ENCODE data around the gene S100A1.
A peak's percentile ranks its signal among the peaks of the same experiment; 100 is the strongest.
"Not testable (repeated sequence)": the region's sequence is repeated elsewhere in the genome, so short reads cannot be mapped to it uniquely, and the experiment has no call there.

S100A1 gene

DNA sequence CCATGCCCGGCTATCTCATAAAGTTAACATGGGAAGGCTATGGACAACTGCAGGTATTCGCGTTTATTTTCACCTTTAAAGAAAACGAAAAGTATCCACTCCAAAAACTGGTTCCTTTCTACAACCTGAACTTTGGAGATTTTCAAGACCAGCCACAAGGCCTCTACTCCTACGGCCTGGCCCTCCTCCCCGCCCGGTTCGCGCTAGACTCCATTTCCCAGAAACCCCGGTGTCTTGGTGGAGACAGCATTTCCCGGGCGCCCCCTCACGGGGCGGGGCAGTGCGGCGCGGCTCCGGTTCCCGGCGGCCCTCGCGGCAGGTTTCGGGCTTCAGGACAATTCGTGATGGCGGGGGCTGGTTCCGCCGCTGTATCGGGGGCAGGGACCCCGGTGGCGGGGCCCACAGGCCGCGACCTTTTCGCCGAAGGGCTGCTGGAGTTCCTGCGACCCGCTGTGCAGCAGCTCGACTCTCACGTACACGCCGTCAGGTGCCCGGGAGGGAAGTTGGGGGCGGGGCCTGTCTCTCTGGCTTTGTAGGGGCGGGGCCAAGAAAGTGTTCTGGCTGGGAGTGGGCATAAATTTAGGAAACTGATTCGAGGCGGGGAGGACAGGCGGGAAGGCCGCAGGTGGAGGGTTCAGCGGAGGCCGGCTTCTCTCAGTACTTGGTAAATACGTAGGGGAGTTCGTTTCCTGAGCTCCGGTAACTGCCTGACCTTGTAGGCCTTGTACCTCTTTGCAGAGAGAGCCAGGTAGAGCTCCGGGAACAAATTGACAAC lies 30.4 kb downstream of the S100A1 start, which contains the start of gene SNAPIN:
TSS of gene SNAPIN (plus strand) at position 304 of the 775 bp plus-strand sequence. CDS start at position 345, 41 bp downstream.
- DNase-seq = peak; percentile 87

DNA sequence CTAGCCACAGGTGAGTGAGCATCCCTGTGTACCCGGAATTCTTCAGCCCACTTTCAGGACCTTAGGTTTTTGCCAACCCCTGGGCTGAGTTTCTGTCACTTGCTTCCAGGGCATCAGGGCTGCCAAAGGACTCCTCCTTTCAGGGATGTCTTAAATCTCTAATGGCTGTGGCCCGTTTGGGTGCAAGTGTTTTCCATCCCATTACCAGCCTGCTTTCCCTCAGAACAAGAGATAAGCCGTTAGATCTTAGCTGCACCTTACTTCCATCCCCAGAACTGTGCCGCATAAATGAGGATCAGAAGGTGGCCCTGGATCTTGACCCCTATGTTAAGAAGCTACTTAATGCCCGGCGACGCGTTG lies 30.9 kb downstream of the S100A1 start:
- DNase-seq = no peak

DNA sequence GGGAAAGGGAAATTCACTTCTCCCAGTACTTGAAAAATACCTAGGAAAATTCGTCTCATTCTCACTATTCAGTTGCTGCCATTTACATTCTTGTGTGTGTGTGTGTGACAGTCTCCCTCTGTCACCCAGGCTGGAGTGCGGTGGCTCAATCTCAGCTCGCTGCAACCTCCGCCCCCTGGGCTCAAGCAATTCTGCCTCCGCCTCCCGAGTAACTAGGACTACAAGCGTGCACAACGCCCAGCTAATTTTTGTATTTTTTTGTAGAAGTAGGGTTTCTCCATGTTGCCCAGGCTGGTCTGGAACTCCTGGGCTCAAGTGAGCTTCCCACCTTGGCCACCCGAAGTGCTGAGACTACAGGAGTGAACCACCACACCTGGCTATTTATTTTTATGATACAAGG lies 31.4 kb downstream of the S100A1 start:
- no peak for DNase-seq

DNA sequence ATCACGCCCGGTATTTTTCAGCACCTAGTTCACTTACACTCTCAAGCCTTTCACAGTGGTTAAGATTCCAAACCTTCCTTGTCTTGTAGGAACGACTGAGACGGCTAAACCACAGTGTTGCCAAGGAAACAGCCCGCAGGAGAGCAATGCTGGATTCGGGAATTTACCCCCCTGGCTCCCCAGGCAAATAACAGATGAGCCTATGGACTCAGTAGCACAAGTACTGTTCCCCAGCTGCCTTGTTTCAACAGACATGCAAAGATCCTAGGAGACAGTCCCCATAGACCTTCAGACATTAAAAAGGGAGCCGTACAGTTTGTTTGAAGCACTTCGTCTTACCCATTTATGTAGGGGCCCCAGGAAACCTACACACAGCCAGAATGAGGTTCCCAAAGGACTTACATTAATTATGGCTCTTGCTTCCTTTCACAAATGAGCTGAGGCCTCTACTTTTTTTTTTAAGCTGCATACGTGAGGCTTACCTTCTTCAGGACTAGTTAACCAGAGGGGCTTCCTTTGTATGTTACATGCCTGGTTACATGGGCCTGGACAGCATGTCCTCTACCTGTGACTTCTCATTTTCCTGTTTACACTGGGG lies 33.0 kb downstream of the S100A1 start:
- DNase-seq = peak; percentile 28

DNA sequence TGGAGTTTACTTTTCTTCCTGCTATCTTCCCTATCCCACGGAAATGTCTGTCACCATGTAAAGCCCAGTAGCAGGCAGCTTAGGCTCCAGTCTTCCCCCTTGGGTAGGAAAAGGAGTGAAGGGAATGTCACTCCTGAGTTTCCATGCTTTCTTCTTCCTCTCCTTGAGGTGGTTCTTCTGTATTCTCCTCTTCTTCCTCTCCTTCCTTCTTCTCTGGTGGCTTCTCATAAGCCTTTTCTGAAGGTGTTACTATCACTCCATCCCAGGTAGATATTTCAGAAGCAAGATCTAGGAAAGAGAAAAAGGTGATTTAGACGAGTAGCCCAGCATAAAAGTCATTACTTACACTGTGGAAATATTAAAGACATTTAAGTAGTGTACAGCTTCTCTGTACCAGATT lies 34.0 kb downstream of the S100A1 start:
- DNase-seq = no peak

DNA sequence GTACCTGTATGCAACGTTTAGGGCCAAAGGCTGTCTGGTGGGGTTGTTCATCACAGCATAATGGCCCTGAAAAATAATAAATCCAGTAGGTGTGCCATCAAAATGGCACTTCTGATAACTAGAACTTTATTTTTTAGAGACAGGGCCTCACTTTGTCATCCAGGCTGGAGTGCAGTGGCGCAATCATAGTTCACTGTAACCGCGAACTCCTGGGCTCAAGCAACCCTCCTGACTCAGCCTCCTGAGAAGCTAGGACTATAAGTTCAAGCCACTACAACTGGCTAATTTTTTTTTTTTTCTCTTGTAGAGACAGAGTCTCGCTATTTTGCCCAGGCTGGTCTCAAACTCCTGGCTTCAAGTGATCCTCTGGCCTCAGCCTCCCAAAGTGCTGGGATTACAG lies 35.0 kb downstream of the S100A1 start:
- DNase-seq = peak; percentile 23

DNA sequence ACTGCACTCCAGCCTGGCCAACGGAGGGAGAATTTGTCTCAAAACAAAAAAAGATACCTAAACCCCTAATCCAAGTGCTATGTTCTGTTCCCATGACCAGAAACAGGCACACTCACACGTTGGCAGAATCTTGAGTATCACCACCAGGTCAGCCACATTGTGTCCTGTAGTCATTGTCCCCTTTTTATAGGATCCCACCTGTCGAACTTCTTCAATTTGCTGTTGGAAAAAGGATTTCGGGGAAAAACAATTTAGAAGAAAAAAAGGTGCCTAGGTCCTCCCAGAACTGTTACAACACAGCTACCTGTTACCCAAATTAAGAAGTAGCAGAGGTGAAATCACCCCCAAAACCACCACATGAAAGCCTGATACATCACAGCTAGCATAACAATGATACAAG lies 39.2 kb downstream of the S100A1 start:
- DNase-seq = no peak

DNA sequence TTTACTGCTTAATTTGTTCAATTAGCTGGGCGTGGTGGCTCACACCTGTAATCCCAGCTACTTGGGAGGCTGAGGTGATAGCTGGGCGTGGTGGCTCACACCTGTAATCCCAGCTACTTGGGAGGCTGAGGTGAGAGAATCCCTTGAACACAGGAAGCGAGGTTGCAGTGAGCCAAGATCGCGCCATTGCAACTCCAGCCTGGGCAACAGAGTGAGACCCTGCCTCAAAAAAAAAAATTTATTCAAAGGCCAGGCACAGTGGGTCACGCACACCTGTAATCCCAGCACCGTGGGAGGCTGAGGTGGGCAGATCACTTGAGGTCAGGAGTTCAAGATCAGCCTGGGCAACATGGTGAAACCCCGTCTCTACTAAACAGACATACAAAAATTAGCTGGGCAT lies 40.4 kb downstream of the S100A1 start:
- not testable (repeated sequence) for DNase-seq

DNA sequence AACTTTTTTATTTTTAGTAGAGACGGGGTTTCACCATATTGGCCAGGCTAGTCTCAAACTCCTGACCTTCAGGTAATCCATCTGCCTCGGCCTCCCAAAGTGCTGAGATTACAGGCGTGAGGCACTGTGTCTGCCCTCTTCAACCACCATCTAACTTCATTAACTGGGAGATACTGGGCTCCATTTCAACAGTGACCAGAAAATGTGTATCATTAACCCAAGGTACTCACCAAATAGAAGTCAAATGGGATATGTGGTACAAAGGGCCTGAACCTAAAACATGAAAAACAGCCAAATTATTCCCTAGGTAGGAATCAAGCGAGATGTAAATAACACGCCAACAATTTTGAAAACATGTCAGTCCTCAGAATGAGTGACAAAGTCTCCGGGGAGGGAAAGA lies 41.4 kb downstream of the S100A1 start:
- no peak for DNase-seq

DNA sequence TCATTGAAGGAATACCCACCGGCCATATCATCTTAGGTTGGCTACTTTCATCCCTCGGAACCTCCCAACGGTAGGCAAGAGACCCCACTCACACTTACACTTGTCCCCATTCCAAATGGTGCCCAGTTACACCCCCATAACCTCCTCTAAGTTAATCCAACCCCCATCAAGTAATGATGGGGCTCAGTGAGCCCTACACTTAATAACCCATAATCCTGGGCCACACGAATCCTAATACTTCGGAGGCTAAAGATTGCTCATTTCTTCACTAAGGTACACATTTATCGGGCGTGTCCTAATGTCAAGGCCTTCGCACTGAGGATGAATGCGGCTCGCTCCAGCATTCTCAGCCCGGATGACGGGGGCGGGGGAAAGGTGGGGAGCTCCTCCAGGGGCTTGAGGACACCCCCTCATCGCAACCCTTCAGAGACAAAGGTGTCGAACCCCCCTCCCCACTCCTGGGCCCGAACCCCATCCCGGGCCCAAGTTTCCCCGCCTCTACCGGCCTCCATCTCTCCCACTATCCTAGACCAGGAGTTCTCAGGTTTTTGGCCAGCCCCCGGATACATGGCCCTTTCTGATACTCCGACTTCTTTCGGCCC lies 42.1 kb downstream of the S100A1 start:
- DNase-seq = no peak

DNA sequence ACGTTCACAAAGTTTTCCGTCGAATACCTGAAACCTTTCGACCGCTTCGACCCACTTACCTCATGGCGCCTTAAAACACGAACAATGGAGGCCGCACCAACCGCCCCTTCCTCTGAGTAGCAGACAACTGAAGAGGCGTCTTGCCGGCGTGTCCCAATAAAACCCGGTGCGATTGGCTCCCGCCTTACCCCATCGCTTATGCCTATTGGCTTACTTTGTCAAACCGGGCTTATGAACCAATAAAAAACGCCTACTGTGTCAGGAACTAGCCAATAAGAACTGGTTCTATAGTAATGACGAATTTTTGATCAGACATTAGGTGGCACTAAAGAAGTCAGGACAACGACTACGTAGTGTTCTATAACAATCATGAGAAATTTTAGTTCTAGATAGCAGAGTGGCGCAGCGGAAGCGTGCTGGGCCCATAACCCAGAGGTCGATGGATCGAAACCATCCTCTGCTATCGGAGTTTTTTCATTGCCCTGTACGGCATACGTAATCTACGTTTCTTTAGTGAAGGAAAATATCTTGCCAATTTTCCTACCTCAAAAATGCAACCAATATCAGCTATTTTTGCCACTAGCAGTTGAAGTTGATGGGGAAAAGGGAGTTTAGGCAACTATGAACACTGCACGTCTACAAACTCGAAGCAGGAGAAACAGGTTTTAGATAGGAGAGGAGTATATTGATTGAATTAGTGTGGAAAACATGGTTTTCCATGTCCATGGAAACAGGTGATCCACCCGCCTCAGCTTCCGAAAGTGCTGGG lies 42.8 kb downstream of the S100A1 start, which contains the start of gene ILF2:
TSS of gene ILF2 (minus strand) at position 135 of the 769 bp plus-strand sequence. CDS start at position 64, 71 bp downstream.
- DNase-seq = peak; percentile 100

DNA sequence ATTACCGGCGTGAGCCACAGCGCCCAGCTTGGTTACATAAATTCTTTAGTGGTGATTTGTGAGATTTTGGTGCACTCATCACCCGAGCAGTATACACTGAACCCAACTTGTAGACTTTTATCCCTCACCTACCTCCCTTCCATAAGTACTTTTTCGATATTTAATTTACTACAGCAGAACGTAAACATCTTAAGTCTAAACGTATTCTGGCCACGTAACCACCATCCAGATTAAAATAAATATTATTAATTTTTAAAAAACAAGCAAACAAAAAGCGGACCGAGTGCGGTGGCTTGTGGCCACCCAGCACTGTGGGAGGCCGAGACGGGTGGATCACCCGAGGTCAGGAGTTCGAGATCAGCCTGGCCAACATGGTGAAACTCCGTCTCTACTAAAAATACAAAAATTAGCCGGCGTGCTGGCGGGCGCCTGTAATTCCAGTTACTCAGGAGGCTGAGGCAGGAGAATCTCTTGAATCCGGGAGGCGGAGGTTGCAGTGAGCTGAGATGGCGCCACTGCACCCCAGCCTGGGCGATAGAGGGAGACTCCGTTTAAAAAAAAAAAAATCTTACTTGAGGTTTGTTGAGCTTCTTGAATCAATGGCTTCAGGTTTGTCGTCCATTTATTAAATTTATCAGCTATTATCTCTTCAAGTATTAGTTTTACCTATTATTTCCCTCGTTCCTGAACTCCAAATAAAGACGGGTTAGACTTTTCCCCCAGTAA lies 43.6 kb downstream of the S100A1 start:
- not testable (repeated sequence) for DNase-seq

DNA sequence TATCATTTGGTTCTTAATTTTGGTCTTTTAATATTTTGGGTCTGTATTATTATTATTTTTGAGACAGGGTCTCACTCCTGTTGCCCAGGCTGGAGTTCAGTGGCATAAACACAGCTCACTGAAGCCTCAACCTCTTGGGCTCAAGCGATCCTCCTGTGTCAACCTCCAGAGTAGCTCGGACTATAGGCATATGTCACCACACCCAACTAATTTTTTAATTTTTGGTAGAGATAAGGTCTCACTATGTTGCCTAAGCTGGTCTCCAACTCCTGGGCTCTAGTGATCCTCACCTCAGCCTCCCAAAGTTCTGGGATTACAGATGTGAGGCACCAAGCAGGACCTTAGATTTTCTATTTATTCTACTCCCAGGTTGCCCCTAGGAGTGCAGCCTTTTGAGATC lies 45.3 kb downstream of the S100A1 start:
- no peak for DNase-seq

DNA sequence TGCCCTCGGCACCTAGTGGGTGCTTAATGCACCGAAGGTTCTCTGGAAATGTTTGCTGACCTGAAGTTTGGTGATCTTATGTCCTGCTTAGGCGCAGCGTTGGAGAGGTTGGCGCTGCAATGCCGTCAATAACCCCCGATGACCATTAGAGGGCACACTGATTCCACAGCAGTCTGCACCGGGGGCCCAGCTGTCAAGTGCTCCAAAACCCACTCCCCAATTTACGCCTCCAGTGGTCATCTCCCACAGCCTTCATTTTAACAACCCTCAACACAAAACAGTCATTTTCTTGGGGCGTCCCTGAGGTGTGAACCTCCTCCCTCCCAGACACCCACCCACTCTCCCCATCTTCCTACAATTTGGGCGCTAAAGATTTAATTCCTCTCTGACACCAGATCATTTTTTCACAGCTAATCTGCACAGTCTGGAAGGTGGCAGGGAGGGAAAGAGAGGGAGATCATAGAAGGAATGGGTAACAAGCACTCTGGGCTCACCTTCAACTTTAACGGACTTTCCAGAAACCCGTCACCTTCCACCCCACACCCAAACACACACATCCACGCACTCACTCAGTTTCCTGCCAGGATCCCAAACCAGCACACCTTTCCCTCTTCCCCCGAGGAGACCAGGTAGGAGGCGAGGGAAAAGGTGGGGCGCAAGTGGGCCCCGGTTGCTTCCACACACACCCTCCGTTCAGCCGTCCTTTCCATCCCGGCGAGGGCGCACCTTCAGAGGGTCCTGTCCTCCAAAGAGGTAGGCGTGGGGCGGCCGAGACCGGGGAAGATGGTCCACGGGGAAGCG lies 49.7 kb downstream of the S100A1 start:
- DNase-seq = peak; percentile 25

DNA sequence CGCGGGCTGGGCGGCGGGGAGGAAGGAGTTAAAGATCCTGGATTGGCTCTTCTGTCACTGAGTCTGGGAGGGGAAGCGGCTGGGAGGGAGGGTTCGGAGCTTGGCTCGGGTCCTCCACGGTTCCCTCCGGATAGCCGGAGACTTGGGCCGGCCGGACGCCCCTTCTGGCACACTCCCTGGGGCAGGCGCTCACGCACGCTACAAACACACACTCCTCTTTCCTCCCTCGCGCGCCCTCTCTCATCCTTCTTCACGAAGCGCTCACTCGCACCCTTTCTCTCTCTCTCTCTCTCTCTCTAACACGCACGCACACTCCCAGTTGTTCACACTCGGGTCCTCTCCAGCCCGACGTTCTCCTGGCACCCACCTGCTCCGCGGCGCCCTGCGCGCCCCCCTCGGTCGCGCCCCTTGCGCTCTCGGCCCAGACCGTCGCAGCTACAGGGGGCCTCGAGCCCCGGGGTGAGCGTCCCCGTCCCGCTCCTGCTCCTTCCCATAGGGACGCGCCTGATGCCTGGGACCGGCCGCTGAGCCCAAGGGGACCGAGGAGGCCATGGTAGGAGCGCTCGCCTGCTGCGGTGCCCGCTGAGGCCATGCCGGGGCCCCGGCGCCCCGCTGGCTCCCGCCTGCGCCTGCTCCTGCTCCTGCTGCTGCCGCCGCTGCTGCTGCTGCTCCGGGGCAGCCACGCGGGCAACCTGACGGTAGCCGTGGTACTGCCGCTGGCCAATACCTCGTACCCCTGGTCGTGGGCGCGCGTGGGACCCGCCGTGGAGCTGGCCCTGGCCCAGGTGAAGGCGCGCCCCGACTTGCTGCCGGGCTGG lies 50.5 kb downstream of the S100A1 start, which contains the start of gene NPR1:
TSS of gene NPR1 (plus strand) at position 170 of the 818 bp plus-strand sequence. CDS start at position 591, 421 bp downstream.
- no peak for DNase-seq

DNA sequence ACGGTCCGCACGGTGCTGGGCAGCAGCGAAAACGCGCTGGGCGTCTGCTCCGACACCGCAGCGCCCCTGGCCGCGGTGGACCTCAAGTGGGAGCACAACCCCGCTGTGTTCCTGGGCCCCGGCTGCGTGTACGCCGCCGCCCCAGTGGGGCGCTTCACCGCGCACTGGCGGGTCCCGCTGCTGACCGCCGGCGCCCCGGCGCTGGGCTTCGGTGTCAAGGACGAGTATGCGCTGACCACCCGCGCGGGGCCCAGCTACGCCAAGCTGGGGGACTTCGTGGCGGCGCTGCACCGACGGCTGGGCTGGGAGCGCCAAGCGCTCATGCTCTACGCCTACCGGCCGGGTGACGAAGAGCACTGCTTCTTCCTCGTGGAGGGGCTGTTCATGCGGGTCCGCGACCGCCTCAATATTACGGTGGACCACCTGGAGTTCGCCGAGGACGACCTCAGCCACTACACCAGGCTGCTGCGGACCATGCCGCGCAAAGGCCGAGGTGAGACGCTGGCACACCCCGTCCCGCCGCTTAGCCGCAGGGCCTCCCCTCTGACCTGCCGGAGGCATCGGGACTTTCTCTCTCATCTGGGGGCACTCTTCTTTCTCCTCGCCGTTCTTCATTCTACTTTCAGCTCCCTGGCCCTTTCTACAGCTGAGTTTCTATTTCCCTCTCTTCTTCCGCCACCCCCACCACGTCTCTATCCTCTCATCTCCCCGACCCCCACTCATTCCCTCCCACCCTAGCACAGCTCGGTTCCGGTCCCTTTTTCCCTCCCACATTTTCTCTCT lies 51.3 kb downstream of the S100A1 start:
- no peak for DNase-seq

DNA sequence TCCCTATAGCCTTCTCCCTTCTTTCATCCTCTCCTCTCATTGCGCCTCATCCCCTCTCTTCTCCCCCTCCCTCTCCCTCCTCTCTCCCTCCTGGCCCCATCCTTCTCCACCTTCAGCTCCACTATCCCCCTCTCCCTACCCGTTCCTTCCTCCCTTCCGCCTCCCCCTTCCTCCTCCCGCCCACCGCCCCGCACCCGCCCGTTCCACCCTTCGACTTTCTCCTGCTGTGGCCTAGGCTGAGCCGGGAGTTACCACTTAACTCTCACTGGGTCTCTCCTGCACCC lies 51.8 kb downstream of the S100A1 start:
- no peak for DNase-seq
